CD14-positive monocyte (primary cell): Measurements from ENCODE around the gene TMBIM4. TPM values are rescaled to one million over a fixed set of nuclear protein-coding genes. Genes with fewer than 3 reads are reported as not detected.

ENCODE experiments used
- DNase-seq, 3 donors: peaks; one replicate each; pipeline ENCODE4 v3.0.0-alpha.2; 2011 to 2022
- H2AFZ ChIP-seq: 2 replicates; pipeline ENCODE4 v1.6.0; 2012; ENCODE audit warnings: mild to moderate bottlenecking, low read depth, low read length, inconsistent platforms; ENCODE audit not compliant: insufficient read depth, poor library complexity, severe bottlenecking
- H3K27ac ChIP-seq, 2 donors: 1 replicate in 1 of 2; 2 replicates in 1 of 2; pipeline ENCODE4 v1.5.1; 2012 to 2013; ENCODE audit warnings: low read length in 2 of 2, control low read depth in 1 of 2, inconsistent platforms in 1 of 2, low read depth in 1 of 2, mild to moderate bottlenecking in 1 of 2
- H3K27me3 ChIP-seq, 2 donors: one replicate each; pipeline versions ENCODE4 v1.6.0 to v1.6.1; 2011 to 2013; ENCODE audit warnings: low read length in 2 of 2; ENCODE audit not compliant: control insufficient read depth in 2 of 2, insufficient read depth in 2 of 2
- H3K36me3 ChIP-seq, 2 donors: replicated peaks in 1 of 2; 1 replicate in 1 of 2; 2 replicates in 1 of 2; pipeline versions ENCODE4 v1.5.1 to v1.6.1; 2012 to 2013; ENCODE audit warnings: low read length in 2 of 2, control low read depth in 1 of 2, inconsistent platforms in 1 of 2, mild to moderate bottlenecking in 1 of 2; ENCODE audit not compliant: insufficient read depth in 2 of 2, control insufficient read depth in 1 of 2
- H3K4me1 ChIP-seq, 2 donors: 1 replicate in 1 of 2; 2 replicates in 1 of 2; pipeline versions ENCODE4 v1.5.1 to v1.6.1; 2012 to 2013; ENCODE audit warnings: low read length in 2 of 2, control low read depth in 1 of 2, inconsistent platforms in 1 of 2, mild to moderate bottlenecking in 1 of 2, moderate library complexity in 1 of 2; ENCODE audit not compliant: insufficient read depth in 2 of 2, control insufficient read depth in 1 of 2
- H3K4me2 ChIP-seq: replicated peaks from 2 replicates; pipeline ENCODE3; 2012; ENCODE audit warnings: low read length, moderate library complexity, mild to moderate bottlenecking; ENCODE audit not compliant: poor library complexity, severe bottlenecking; ENCODE audit errors: extremely low read depth
- H3K4me3 ChIP-seq, 3 experiments: fragments of 200-600 bp in 1 of 3; sonication (generic) in 1 of 3; replicated peaks in 1 of 3; 1 replicate in 2 of 3; 2 replicates in 1 of 3; pipeline ENCODE4 v1.5.1; 2011 to 2013; ENCODE audit warnings: low read length in 3 of 3, mild to moderate bottlenecking in 3 of 3, control low read depth in 2 of 3, low read depth in 2 of 3, inconsistent platforms in 1 of 3, moderate library complexity in 1 of 3
- H3K79me2 ChIP-seq: 2 replicates; pipeline ENCODE4 v1.6.0; 2012; ENCODE audit warnings: mild to moderate bottlenecking, control low read depth, inconsistent platforms, low read length, moderate library complexity; ENCODE audit not compliant: insufficient read depth
- H3K9ac ChIP-seq: 2 replicates; pipeline ENCODE4 v1.6.0; 2017; ENCODE audit warnings: low read length, mild to moderate bottlenecking; ENCODE audit not compliant: insufficient read depth, poor library complexity, severe bottlenecking
- H3K9me3 ChIP-seq, 2 donors: replicated peaks in 1 of 2; 1 replicate in 1 of 2; 2 replicates in 1 of 2; pipeline versions ENCODE4 v1.5.1 to v1.6.1; 2012 to 2013; ENCODE audit warnings: low read length in 2 of 2, control low read depth in 1 of 2; ENCODE audit not compliant: control insufficient read depth in 1 of 2, insufficient read depth in 1 of 2
- H4K20me1 ChIP-seq: 2 replicates; pipeline ENCODE4 v1.6.0; 2012; ENCODE audit warnings: mild to moderate bottlenecking, low read length, control low read depth, moderate library complexity; ENCODE audit not compliant: insufficient read depth
- H3K27ac Mint-ChIP-seq, 7 donors: one replicate each; pipeline ENCODE4 v1.8.0; 2020; ENCODE audit warnings: mild to moderate bottlenecking in 7 of 7, mixed read lengths in 7 of 7, moderate library complexity in 6 of 7, inconsistent platforms in 2 of 7
- H3K27me3 Mint-ChIP-seq, 3 donors: one replicate each; pipeline ENCODE4 v1.8.0; 2021 to 2022; ENCODE audit warnings: low read depth in 3 of 3, mild to moderate bottlenecking in 3 of 3, mixed read lengths in 3 of 3, moderate library complexity in 3 of 3, inconsistent platforms in 1 of 3
- H3K36me3 Mint-ChIP-seq, 2 donors: one replicate each; pipeline ENCODE4 v1.8.0; 2020; ENCODE audit warnings: mixed read lengths in 2 of 2, inconsistent platforms in 1 of 2, mild to moderate bottlenecking in 1 of 2
- H3K4me1 Mint-ChIP-seq: one replicate; pipeline ENCODE4 v1.8.0; 2020; ENCODE audit warnings: mild to moderate bottlenecking, mixed read lengths
- H3K4me3 Mint-ChIP-seq, 2 donors: one replicate each; pipeline ENCODE4 v1.8.0; 2020; ENCODE audit warnings: mild to moderate bottlenecking in 2 of 2, mixed read lengths in 2 of 2, moderate library complexity in 1 of 2
- H3K9me3 Mint-ChIP-seq, 7 donors: one replicate each; pipeline ENCODE4 v1.8.0; 2020 to 2022; ENCODE audit warnings: mixed read lengths in 7 of 7, mild to moderate bottlenecking in 6 of 7, moderate library complexity in 6 of 7, inconsistent platforms in 2 of 7
- CTCF ChIP-seq: fragments of 200-600 bp; IDR thresholded peaks from one replicate; pipeline ENCODE4 v1.8.0; 2022; ENCODE audit warnings: antibody characterized with exemption, mild to moderate bottlenecking
- WGBS: methylation state at CpG from one replicate; pipeline ENCODE4 v1.1.5; 2013; ENCODE audit warnings: missing lambda C conversion rate; ENCODE audit not compliant: insufficient coverage; 5-methylcytosine and 5-hydroxymethylcytosine counted together
- intact Hi-C, 2 donors: fragments of 100-400 bp; cut with micrococcal nuclease; formaldehyde crosslinking; loops; one replicate each; pipeline versions ENCODE4 v1.15.0 to v1.15.1; 2023
- polyA plus RNA-seq, 3 donors: library from polyadenylated mRNA; depleted of rRNA in 1 of 3; unstranded in 2 of 3; stranded (reverse) in 1 of 3; fragments of 300-500 nt in 2 of 3; fragments of >200 nt in 1 of 3; fragmentation: Illumina TruSeq in 2 of 3; gene quantifications; 1 replicate in 2 of 3; 2 replicates in 1 of 3; pipeline ENCODE4 v1.2.3, GENCODE V29; 2012 to 2021

The TMBIM4 gene
- polyA plus RNA-seq, 3 donors = 153 to 823 (median 694) TPM

- Histone ChIP-seq H3K4me2 (no peak overlapping the region), H3K27ac (peak overlapping the region in 1 of 2 donors; percentile 54), H3K4me1 (peaks cover 5 to 34% of the 10 kb centered on the region in 2 donors), H3K9me3 (peaks cover 7 to 11% of the 10 kb centered on the region in 2 donors), H3K27me3 (no peaks in the 10 kb centered on the region), H2AFZ (no peak overlapping the region), H3K36me3 (peaks cover 13 to 60% of the 10 kb centered on the region in 2 donors), H3K9ac (no peak overlapping the region), H4K20me1 (peaks cover 52% of the 10 kb centered on the region), H3K4me3 (no peak overlapping the region), H3K79me2 (peaks cover 100% of the 10 kb centered on the region)
- Mint-ChIP-seq H3K27me3 (peaks cover 0 to 1% (median 0%) of the 10 kb centered on the region in 3 donors), H3K36me3 (peaks cover 53 to 62% of the 10 kb centered on the region in 2 donors), H3K9me3 (peaks cover 9 to 25% (median 18%) of the 10 kb centered on the region in 7 donors), H3K4me1 (peaks cover 48% of the 10 kb centered on the region), H3K4me3 (no peak overlapping the region), H3K27ac (peak overlapping the region in 2 of 7 donors; percentile 74 to 76)
- no peak for TF ChIP-seq CTCF
- DNase-seq = no peak
- WGBS = 100% methylated on average over 1 of the region's 2 CpGs
- intact Hi-C loops = loop anchor here in 1 of 2 donors (10.0 kb wide), 1 partner anchor 52 kb away; no protein-coding TSS in a partner anchor
Measured at GRCh38 chr12:66162701-66163100, 7.1 kb downstream of the TMBIM4 start.

- Histone ChIP-seq H3K4me3 (no peak overlapping the region), H3K27me3 (no peaks in the 10 kb centered on the region), H2AFZ (no peak overlapping the region), H4K20me1 (peaks cover 72% of the 10 kb centered on the region), H3K4me1 (peaks cover 5 to 21% of the 10 kb centered on the region in 2 donors), H3K27ac (no peak overlapping the region), H3K9ac (no peak overlapping the region), H3K79me2 (peaks cover 100% of the 10 kb centered on the region), H3K4me2 (no peak overlapping the region), H3K36me3 (peaks cover 10 to 45% of the 10 kb centered on the region in 2 donors), H3K9me3 (peaks cover 7 to 11% of the 10 kb centered on the region in 2 donors)
- Mint-ChIP-seq H3K27ac (peak overlapping the region in 2 of 7 donors; percentile 11 to 54), H3K27me3 (peaks cover 0 to 1% (median 0%) of the 10 kb centered on the region in 3 donors), H3K4me1 (peaks cover 46% of the 10 kb centered on the region), H3K4me3 (no peak overlapping the region), H3K36me3 (peaks cover 51 to 59% of the 10 kb centered on the region in 2 donors), H3K9me3 (peaks cover 9 to 22% (median 16%) of the 10 kb centered on the region in 7 donors)
- no peak for DNase-seq
- no peak for TF ChIP-seq CTCF
- intact Hi-C loops = loop anchor here in 1 of 2 donors (10.0 kb wide), 1 partner anchor 54 kb away; no protein-coding TSS in a partner anchor
- WGBS = 97% methylated on average over 24 of the region's 28 CpGs
Measured at GRCh38 chr12:66160704-66161103, 9.1 kb downstream of the TMBIM4 start.
